ENCODE data around the gene DNAH7. TPM values are rescaled to one million over a fixed set of nuclear protein-coding genes. Genes with fewer than 3 reads are reported as not detected.

The DNAH7 gene
- total RNA-seq, 5 donors from 2014 or later (not counting 1 experiment from before 2014, with no cell fraction given): 0.03 TPM; not detected in 4

- no peaks in the 10 kb centered on the region for H3K4me1 Mint-ChIP-seq
- no peaks in the 10 kb centered on the region for H3K36me3 Mint-ChIP-seq
- H3K27me3 Mint-ChIP-seq: peaks cover 8 to 9% of the 10 kb centered on the region in 2 donors
- 86% methylated on average over 7 of the region's 7 CpGs for WGBS (ENCODE audit: insufficient coverage)
- CTCF ChIA-PET: interaction anchor here in 1 of 2 donors (0.6 to 1.0 kb wide), 2 partner anchors 174 to 383 kb away, joined by 3 read pairs; no protein-coding TSS in a partner anchor
- no peak for ATAC-seq (replicated peaks in 1 of 4)
- Histone ChIP-seq H3K4me3 (ENCODE audit: control insufficient read depth in 1 of 2, extremely low read depth in 1 of 2, low read length in 1 of 2) (no peak overlapping the region), H3K4me1 (ENCODE audit: control insufficient read depth in 1 of 2, extremely low read depth in 1 of 2, insufficient read depth in 2 of 2, low read length in 2 of 2) (no peaks in the 10 kb centered on the region), H3K27ac (ENCODE audit: low read length) (no peak overlapping the region), H3K36me3 (ENCODE audit: control insufficient read depth in 2 of 2, extremely low read depth in 1 of 2, insufficient read depth in 1 of 2, low read length in 1 of 2) (no peaks in the 10 kb centered on the region), H3K27me3 (replicated peaks in 1 of 2; ENCODE audit: control insufficient read depth in 2 of 2, extremely low read depth in 1 of 2, insufficient read depth in 2 of 2, low read length in 1 of 2) (no peaks in the 10 kb centered on the region), H3K9me3 (peaks cover 2% of the 10 kb centered on the region)
- no peak for DNase-seq
- H3K27ac Mint-ChIP-seq: no peak overlapping the region
- POLR2A ChIA-PET: no interaction called here
- peaks cover 0 to 3% (median 0%) of the 10 kb centered on the region in 3 donors for H3K9me3 Mint-ChIP-seq
- H3K4me3 Mint-ChIP-seq: no peak overlapping the region
Observed at GRCh38 chr2:196046123-196046917, 22.3 kb downstream of the DNAH7 start.

DNA sequence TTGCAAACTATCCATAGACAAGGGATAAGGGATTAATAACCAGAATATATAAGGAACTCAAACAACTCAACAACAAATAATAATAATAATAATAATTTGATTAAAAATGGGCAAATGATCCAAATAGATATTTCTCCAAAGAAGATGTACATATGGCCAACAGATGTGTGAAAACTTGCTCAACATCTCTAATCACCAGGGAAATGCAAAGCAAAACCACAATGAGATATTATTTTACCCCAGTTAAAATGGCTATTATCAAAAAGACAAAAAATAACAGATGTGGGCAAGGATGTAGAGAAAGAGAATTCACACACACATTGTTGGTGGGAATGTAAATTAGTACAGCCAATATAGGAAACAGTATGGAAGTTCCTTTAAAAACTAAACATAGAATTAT, 26.9 kb downstream of the DNAH7 start:
- Histone ChIP-seq H3K4me3 (ENCODE audit: control insufficient read depth in 1 of 2, extremely low read depth in 1 of 2, low read length in 1 of 2) (no peak overlapping the region), H3K9me3 (peaks cover 6% of the 10 kb centered on the region), H3K27ac (ENCODE audit: low read length) (no peak overlapping the region), H3K36me3 (ENCODE audit: control insufficient read depth in 2 of 2, extremely low read depth in 1 of 2, insufficient read depth in 1 of 2, low read length in 1 of 2) (no peaks in the 10 kb centered on the region), H3K27me3 (replicated peaks in 1 of 2; ENCODE audit: control insufficient read depth in 2 of 2, extremely low read depth in 1 of 2, insufficient read depth in 2 of 2, low read length in 1 of 2) (peaks cover 0 to 2% of the 10 kb centered on the region in 2 experiments), H3K4me1 (ENCODE audit: control insufficient read depth in 1 of 2, extremely low read depth in 1 of 2, insufficient read depth in 2 of 2, low read length in 2 of 2) (no peaks in the 10 kb centered on the region)
- Mint-ChIP-seq H3K9me3 (peaks cover 28 to 45% (median 29%) of the 10 kb centered on the region in 3 donors), H3K27me3 (peaks cover 14 to 19% of the 10 kb centered on the region in 2 donors), H3K4me3 (no peak overlapping the region), H3K27ac (no peak overlapping the region), H3K4me1 (no peaks in the 10 kb centered on the region), H3K36me3 (peaks cover 9% of the 10 kb centered on the region)
- ChIA-PET CTCF (no interaction called here), POLR2A (no interaction called here)
- ATAC-seq (replicated peaks in 1 of 4) (no peak), DNase-seq (no peak)

DNA sequence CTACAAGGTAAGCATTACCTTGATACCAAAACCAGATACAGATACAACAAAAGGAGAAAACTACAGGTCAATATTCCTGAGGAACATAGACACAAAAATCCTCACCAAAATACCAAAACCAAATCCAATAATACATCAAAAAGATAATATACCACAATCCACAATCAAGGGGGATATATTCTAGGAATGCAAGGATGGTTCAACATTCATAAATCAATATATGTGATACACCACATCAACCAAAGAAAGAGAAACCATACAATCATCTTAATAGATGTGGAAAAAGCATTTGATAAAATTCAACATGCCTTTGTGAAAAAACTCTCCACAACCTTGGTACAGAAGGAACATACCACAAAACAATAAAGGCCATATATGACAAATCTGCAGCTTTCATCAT, 28.4 kb downstream of the DNAH7 start:
- H3K27me3 ChIP-seq (replicated peaks in 1 of 2; ENCODE audit: control insufficient read depth in 2 of 2, extremely low read depth in 1 of 2, insufficient read depth in 2 of 2, low read length in 1 of 2): peaks cover 0 to 10% of the 10 kb centered on the region in 2 experiments
- H3K36me3 Mint-ChIP-seq: peaks cover 9% of the 10 kb centered on the region
- peaks cover 28 to 45% (median 29%) of the 10 kb centered on the region in 3 donors for H3K9me3 Mint-ChIP-seq
- CTCF ChIA-PET: no interaction called here
- no peaks in the 10 kb centered on the region for H3K4me1 Mint-ChIP-seq
- no peak overlapping the region for H3K27ac Mint-ChIP-seq
- peaks cover 6% of the 10 kb centered on the region for H3K9me3 ChIP-seq
- no peak overlapping the region for H3K27ac ChIP-seq (ENCODE audit: low read length)
- H3K4me1 ChIP-seq (ENCODE audit: control insufficient read depth in 1 of 2, extremely low read depth in 1 of 2, insufficient read depth in 2 of 2, low read length in 2 of 2): no peaks in the 10 kb centered on the region
- no peak overlapping the region for H3K4me3 ChIP-seq (ENCODE audit: control insufficient read depth in 1 of 2, extremely low read depth in 1 of 2, low read length in 1 of 2)
- H3K27me3 Mint-ChIP-seq: peaks cover 14 to 21% of the 10 kb centered on the region in 2 donors
- ATAC-seq (replicated peaks in 1 of 4) (no peak), DNase-seq (no peak)
- no peak overlapping the region for H3K4me3 Mint-ChIP-seq
- H3K36me3 ChIP-seq (ENCODE audit: control insufficient read depth in 2 of 2, extremely low read depth in 1 of 2, insufficient read depth in 1 of 2, low read length in 1 of 2): no peaks in the 10 kb centered on the region
- POLR2A ChIA-PET: no interaction called here

DNA sequence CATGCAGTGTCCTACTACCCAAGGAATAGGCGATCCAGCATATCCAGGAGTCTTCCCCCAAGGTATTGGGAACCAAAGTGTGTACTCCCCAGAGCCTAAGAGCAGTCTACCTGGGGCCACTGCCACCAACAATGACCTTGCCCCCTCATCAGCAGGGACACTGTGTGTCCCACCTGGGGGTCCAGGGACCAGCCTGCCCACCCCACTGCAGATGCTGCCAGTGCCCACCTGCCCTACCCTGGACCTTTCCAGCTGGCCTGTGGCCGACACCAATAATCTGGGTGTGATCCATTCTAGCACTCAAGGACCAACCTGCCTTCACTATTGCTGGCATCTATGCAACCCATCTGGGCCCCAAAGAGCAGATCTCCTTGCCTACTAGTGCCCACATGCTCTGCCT, 32.2 kb downstream of the DNAH7 start:
- CTCF ChIA-PET: no interaction called here
- Mint-ChIP-seq H3K27me3 (peaks cover 22 to 28% of the 10 kb centered on the region in 2 donors), H3K9me3 (peaks cover 31 to 48% (median 35%) of the 10 kb centered on the region in 3 donors), H3K27ac (no peak overlapping the region), H3K36me3 (peaks cover 9% of the 10 kb centered on the region), H3K4me3 (no peak overlapping the region), H3K4me1 (no peaks in the 10 kb centered on the region)
- POLR2A ChIA-PET: no interaction called here
- 85% methylated on average over 2 of the region's 2 CpGs for WGBS (ENCODE audit: insufficient coverage)
- Histone ChIP-seq H3K4me3 (ENCODE audit: control insufficient read depth in 1 of 2, extremely low read depth in 1 of 2, low read length in 1 of 2) (no peak overlapping the region), H3K4me1 (ENCODE audit: control insufficient read depth in 1 of 2, extremely low read depth in 1 of 2, insufficient read depth in 2 of 2, low read length in 2 of 2) (no peaks in the 10 kb centered on the region), H3K27me3 (replicated peaks in 1 of 2; ENCODE audit: control insufficient read depth in 2 of 2, extremely low read depth in 1 of 2, insufficient read depth in 2 of 2, low read length in 1 of 2) (peaks cover 0 to 10% of the 10 kb centered on the region in 2 experiments), H3K27ac (ENCODE audit: low read length) (no peak overlapping the region), H3K36me3 (ENCODE audit: control insufficient read depth in 2 of 2, extremely low read depth in 1 of 2, insufficient read depth in 1 of 2, low read length in 1 of 2) (no peaks in the 10 kb centered on the region), H3K9me3 (peaks cover 5% of the 10 kb centered on the region)
- ATAC-seq (replicated peaks in 1 of 4) (no peak), DNase-seq (no peak)

GRCh38 chr2:196018037-196018436, 50.6 kb downstream of the DNAH7 start:
- no peaks in the 10 kb centered on the region for H3K4me1 ChIP-seq (ENCODE audit: control insufficient read depth in 1 of 2, extremely low read depth in 1 of 2, insufficient read depth in 2 of 2, low read length in 2 of 2)
- no peak for ATAC-seq (replicated peaks in 1 of 4)
- no CpG with 5 or more reads among the region's 2 CpGs for WGBS (ENCODE audit: insufficient coverage)
- ChIA-PET CTCF (no interaction called here), POLR2A (no interaction called here)
- H3K27me3 ChIP-seq (replicated peaks in 1 of 2; ENCODE audit: control insufficient read depth in 2 of 2, extremely low read depth in 1 of 2, insufficient read depth in 2 of 2, low read length in 1 of 2): peaks cover 0 to 3% of the 10 kb centered on the region in 2 experiments
- H3K27ac ChIP-seq (ENCODE audit: low read length): no peak overlapping the region
- Mint-ChIP-seq H3K4me1 (no peaks in the 10 kb centered on the region), H3K27ac (no peak overlapping the region), H3K36me3 (no peaks in the 10 kb centered on the region), H3K27me3 (peaks cover 2 to 7% of the 10 kb centered on the region in 2 donors), H3K4me3 (no peak overlapping the region), H3K9me3 (peaks cover 0 to 8% (median 0%) of the 10 kb centered on the region in 3 donors)
- H3K36me3 ChIP-seq (ENCODE audit: control insufficient read depth in 2 of 2, extremely low read depth in 1 of 2, insufficient read depth in 1 of 2, low read length in 1 of 2): no peaks in the 10 kb centered on the region
- DNase-seq: no peak
- no peaks in the 10 kb centered on the region for H3K9me3 ChIP-seq
- H3K4me3 ChIP-seq (ENCODE audit: control insufficient read depth in 1 of 2, extremely low read depth in 1 of 2, low read length in 1 of 2): no peak overlapping the region

GRCh38 chr2:196012314-196012713, 56.3 kb downstream of the DNAH7 start:
- ChIA-PET CTCF (no interaction called here), POLR2A (no interaction called here)
- no peak overlapping the region for H3K27ac Mint-ChIP-seq
- no peaks in the 10 kb centered on the region for H3K36me3 Mint-ChIP-seq
- Histone ChIP-seq H3K9me3 (no peaks in the 10 kb centered on the region), H3K4me3 (ENCODE audit: control insufficient read depth in 1 of 2, extremely low read depth in 1 of 2, low read length in 1 of 2) (no peak overlapping the region), H3K27me3 (replicated peaks in 1 of 2; ENCODE audit: control insufficient read depth in 2 of 2, extremely low read depth in 1 of 2, insufficient read depth in 2 of 2, low read length in 1 of 2) (peaks cover 0 to 3% of the 10 kb centered on the region in 2 experiments), H3K4me1 (ENCODE audit: control insufficient read depth in 1 of 2, extremely low read depth in 1 of 2, insufficient read depth in 2 of 2, low read length in 2 of 2) (no peaks in the 10 kb centered on the region), H3K36me3 (ENCODE audit: control insufficient read depth in 2 of 2, extremely low read depth in 1 of 2, insufficient read depth in 1 of 2, low read length in 1 of 2) (no peaks in the 10 kb centered on the region), H3K27ac (ENCODE audit: low read length) (no peak overlapping the region)
- no peaks in the 10 kb centered on the region for H3K4me1 Mint-ChIP-seq
- peaks cover 2 to 4% of the 10 kb centered on the region in 2 donors for H3K27me3 Mint-ChIP-seq
- ATAC-seq (replicated peaks in 1 of 4) (no peak), DNase-seq (no peak)
- peaks cover 0 to 5% (median 4%) of the 10 kb centered on the region in 3 donors for H3K9me3 Mint-ChIP-seq
- no peak overlapping the region for H3K4me3 Mint-ChIP-seq
- no CpG with 5 or more reads among the region's 2 CpGs for WGBS (ENCODE audit: insufficient coverage)

Data from T-cell (primary cell).